HAP-1 (cell line): ENCODE data around the gene AIF1L.

ENCODE experiments used
- DNase-seq, 2 experiments: peaks; one replicate each; pipeline ENCODE4 v3.0.0-alpha.2; 2016 to 2020; ENCODE audit warnings: low spot score in 2 of 2
- H3K27me3 ChIP-seq: fragments of 250-450 bp; sonication (Bioruptor Pico); 2 replicates; pipeline ENCODE4 v1.5.1; 2020; ENCODE audit warnings: low read depth, mild to moderate bottlenecking, moderate library complexity
- H3K36me3 ChIP-seq: fragments of 250-450 bp; sonication (Bioruptor Pico); replicated peaks from 2 replicates; pipeline ENCODE4 v1.5.1; 2020; ENCODE audit warnings: mild to moderate bottlenecking
- H3K4me1 ChIP-seq: fragments of 250-450 bp; sonication (Bioruptor Pico); 2 replicates; pipeline ENCODE4 v1.5.1; 2020; ENCODE audit warnings: mild to moderate bottlenecking
- H3K4me3 ChIP-seq: fragments of 250-450 bp; sonication (Bioruptor Pico); 2 replicates; pipeline ENCODE4 v1.5.1; 2020; ENCODE audit warnings: mild to moderate bottlenecking, moderate library complexity
- H3K9me3 ChIP-seq: fragments of 250-450 bp; sonication (Bioruptor Pico); 2 replicates; pipeline ENCODE4 v1.5.1; 2020; ENCODE audit warnings: mild to moderate bottlenecking, moderate library complexity
- in situ Hi-C: fragments of 300-500 bp; cut with MboI; formaldehyde crosslinking; loops from 3 replicates; pipeline ENCODE4 v1.14.3; 2020; ENCODE audit warnings: low sequenced_read_pairs, inconsistent platforms, mixed read lengths

AIF1L gene

GRCh38 chr9:131096269-131097125 is at the start of gene AIF1L:
TSS of gene AIF1L (plus strand) at chr9:131096531. CDS start at chr9:131096630, 99 bp downstream.
- in situ Hi-C loops, result no loop called here

GRCh38 chr9:131046581-131047202 is 49.6 kb upstream of the AIF1L start:
- no peaks in the 10 kb centered on the region for H3K4me1 ChIP-seq
- H3K9me3 ChIP-seq, result no peaks in the 10 kb centered on the region
- H3K36me3 ChIP-seq, result no peaks in the 10 kb centered on the region
- peak; percentile 73 to 83 for DNase-seq
- H3K4me3 ChIP-seq, result no peak overlapping the region
- H3K27me3 ChIP-seq, result no peaks in the 10 kb centered on the region
- in situ Hi-C loops, result loop anchor here (5.0 kb wide), 1 partner anchor 179 kb away; no protein-coding TSS in a partner anchor

More at GRCh38 chr9:131096269-131097125, at the start of gene AIF1L:
- DNase-seq, result peak; percentile 73 to 89
- Histone ChIP-seq H3K4me3 (peak within 1 kb of the TSS; percentile 51), H3K4me1 (peaks cover 10% of the 10 kb centered on the region), H3K27me3 (0 out of 2 replicates have a peak, but pooled peaks cover 3% of the 10 kb centered on the region), H3K9me3 (no peaks in the 10 kb centered on the region), H3K36me3 (no peaks in the 10 kb centered on the region)

- Histone ChIP-seq H3K27me3 (no peaks in the 10 kb centered on the region), H3K4me1 (no peaks in the 10 kb centered on the region), H3K4me3 (no peak overlapping the region), H3K36me3 (no peaks in the 10 kb centered on the region), H3K9me3 (no peaks in the 10 kb centered on the region)
- in situ Hi-C loops, result loop anchor here (5.0 kb wide), 1 partner anchor 181 kb away; no protein-coding TSS in a partner anchor
- DNase-seq, result no peak
Measured at GRCh38 chr9:131048332-131048731, 48.0 kb upstream of the AIF1L start.

- H3K27me3 ChIP-seq, result no peaks in the 10 kb centered on the region
- no peak overlapping the region for H3K4me3 ChIP-seq
- no peak for DNase-seq
- in situ Hi-C loops, result loop anchor here (5.0 kb wide), 1 partner anchor 182 kb away; no protein-coding TSS in a partner anchor
- H3K4me1 ChIP-seq, result no peaks in the 10 kb centered on the region
- no peaks in the 10 kb centered on the region for H3K9me3 ChIP-seq
- H3K36me3 ChIP-seq, result no peaks in the 10 kb centered on the region
Measured at GRCh38 chr9:131048820-131049219, 47.5 kb upstream of the AIF1L start.

- no peak for DNase-seq
- H3K27me3 ChIP-seq, result no peaks in the 10 kb centered on the region
- no peak overlapping the region for H3K4me3 ChIP-seq
- in situ Hi-C loops, result loop anchor here (5.0 kb wide), 1 partner anchor 183 kb away; no protein-coding TSS in a partner anchor
- no peaks in the 10 kb centered on the region for H3K9me3 ChIP-seq
- H3K36me3 ChIP-seq, result no peaks in the 10 kb centered on the region
- H3K4me1 ChIP-seq, result no peaks in the 10 kb centered on the region
Measured at GRCh38 chr9:131049829-131050715, 46.3 kb upstream of the AIF1L start.

- in situ Hi-C loops, result no loop called here
- Histone ChIP-seq H3K4me3 (no peak overlapping the region), H3K27me3 (no peaks in the 10 kb centered on the region), H3K4me1 (no peaks in the 10 kb centered on the region), H3K36me3 (no peaks in the 10 kb centered on the region), H3K9me3 (no peaks in the 10 kb centered on the region)
- no peak for DNase-seq
Measured at GRCh38 chr9:131050831-131051230, 45.5 kb upstream of the AIF1L start.

- no peak overlapping the region for H3K4me3 ChIP-seq
- no peaks in the 10 kb centered on the region for H3K4me1 ChIP-seq
- no peak for DNase-seq
- no peaks in the 10 kb centered on the region for H3K27me3 ChIP-seq
- no peaks in the 10 kb centered on the region for H3K9me3 ChIP-seq
- no peaks in the 10 kb centered on the region for H3K36me3 ChIP-seq
- in situ Hi-C loops, result no loop called here
Measured at GRCh38 chr9:131051592-131052517, 44.5 kb upstream of the AIF1L start.

GRCh38 chr9:131053896-131054295 is 42.4 kb upstream of the AIF1L start:
- DNase-seq, result no peak
- H3K4me3 ChIP-seq, result no peak overlapping the region
- H3K27me3 ChIP-seq, result no peaks in the 10 kb centered on the region
- H3K9me3 ChIP-seq, result no peaks in the 10 kb centered on the region
- no peaks in the 10 kb centered on the region for H3K36me3 ChIP-seq
- in situ Hi-C loops, result no loop called here
- H3K4me1 ChIP-seq, result no peaks in the 10 kb centered on the region

- Histone ChIP-seq H3K27me3 (no peaks in the 10 kb centered on the region), H3K4me1 (no peaks in the 10 kb centered on the region), H3K36me3 (no peaks in the 10 kb centered on the region), H3K4me3 (no peak overlapping the region), H3K9me3 (no peaks in the 10 kb centered on the region)
- DNase-seq, result no peak
- in situ Hi-C loops, result loop anchor here (5.0 kb wide), 1 partner anchor 280 kb away; no protein-coding TSS in a partner anchor
Measured at GRCh38 chr9:131056781-131057506, 39.4 kb upstream of the AIF1L start.

- no peaks in the 10 kb centered on the region; the same call in 1 of the 2 replicates for H3K27me3 ChIP-seq
- H3K4me1 ChIP-seq, result no peaks in the 10 kb centered on the region
- no peak for DNase-seq
- H3K36me3 ChIP-seq, result no peaks in the 10 kb centered on the region
- H3K9me3 ChIP-seq, result no peaks in the 10 kb centered on the region
- H3K4me3 ChIP-seq, result no peak overlapping the region
- in situ Hi-C loops, result no loop called here
Measured at GRCh38 chr9:131060900-131061630, 35.3 kb upstream of the AIF1L start.

- no peaks in the 10 kb centered on the region for H3K4me1 ChIP-seq
- H3K9me3 ChIP-seq, result no peaks in the 10 kb centered on the region
- H3K27me3 ChIP-seq, result no peaks in the 10 kb centered on the region; the same call in 1 of the 2 replicates
- no peak overlapping the region for H3K4me3 ChIP-seq
- no peaks in the 10 kb centered on the region for H3K36me3 ChIP-seq
- no peak for DNase-seq
- in situ Hi-C loops, result no loop called here
Measured at GRCh38 chr9:131062969-131063368, 33.4 kb upstream of the AIF1L start.
